ENCODE data around the gene HBEGF.

HBEGF gene

GRCh38 chr5:140286424-140286823 lies 60.0 kb downstream of the HBEGF start:
- no peak overlapping the region for H2AFZ ChIP-seq (ENCODE audit: low read depth, low read length)
- H3K4me3 ChIP-seq (ENCODE audit: low read length) = no peak overlapping the region
- peaks cover 1% of the 10 kb centered on the region for H3K36me3 ChIP-seq (ENCODE audit: insufficient read depth, low read length)
- no peaks in the 10 kb centered on the region for H3K9me3 ChIP-seq (ENCODE audit: low read length)
- no peaks in the 10 kb centered on the region for H3K4me1 ChIP-seq (ENCODE audit: insufficient read depth, low read length)
- H3K27me3 ChIP-seq (ENCODE audit: insufficient read depth, low read length) = no peaks in the 10 kb centered on the region

- no peaks in the 10 kb centered on the region for H3K4me1 ChIP-seq (ENCODE audit: insufficient read depth, low read length)
- H3K9me3 ChIP-seq (ENCODE audit: low read length) = no peaks in the 10 kb centered on the region
- H3K36me3 ChIP-seq (ENCODE audit: insufficient read depth, low read length) = peaks cover 16% of the 10 kb centered on the region
- no peaks in the 10 kb centered on the region for H3K27me3 ChIP-seq (ENCODE audit: insufficient read depth, low read length)
- no peak overlapping the region for H2AFZ ChIP-seq (ENCODE audit: low read depth, low read length)
- H3K4me3 ChIP-seq (ENCODE audit: low read length) = no peak overlapping the region
These were observed 62.4 kb downstream of the HBEGF start for GRCh38 chr5:140284013-140284412.

All from neuron (in vitro differentiated cells).